ENCODE measurements around the gene PDK2. TPM values are rescaled to one million over a fixed set of nuclear protein-coding genes. Genes with fewer than 3 reads are reported as not detected.

PDK2 gene
- total and polyA plus RNA-seq, 9 of the 15 experiments (the other 6 are each of a cell fraction or from before 2014, with no cell fraction given) = 0.03 to 2.5 (median 1.4) TPM

GRCh38 chr17:50101346-50102163, 6.4 kb downstream of the PDK2 start:
- no peak for FAIRE-seq
- in situ Hi-C loops (cut with MboI) = no loop called here
- TF ChIP-seq TOE1 (IDR thresholded peaks at IDR 0.05; ENCODE audit: borderline replicate concordance) (no peak), TOE1 (CRISPR knock-in tag; IDR thresholded peaks at IDR 0.05; ENCODE audit: borderline replicate concordance, low read depth) (no peak), HNRNPH1 (optimal IDR thresholded peaks at IDR 0.05; ENCODE audit: low read depth, low read length) (no peak), MEF2D (tag; conservative IDR thresholded peaks at IDR 0.05; ENCODE audit: low read depth) (0 out of 2 replicates have a peak, but pooled peaks have one; percentile 22), NCOA2 (IDR thresholded peaks at IDR 0.05; ENCODE audit: partially characterized antibody in 2 of 2) (no peak), MAX (CRISPR knock-in tag; IDR thresholded peaks at IDR 0.05) (peak; percentile 42; the same call in 1 of the 2 replicates), ZNF76 (CRISPR knock-in tag; IDR thresholded peaks at IDR 0.05; ENCODE audit: borderline replicate concordance) (no peak), KAT2B (IDR thresholded peaks at IDR 0.05; ENCODE audit: low read depth, low read length) (no peak), ARID1B (IDR thresholded peaks at IDR 0.05) (peak; percentile 61; the same call in 1 of the 2 replicates), ZSCAN32 (CRISPR knock-in tag; IDR thresholded peaks at IDR 0.05) (no peak), RBM34 (IDR thresholded peaks at IDR 0.05; ENCODE audit: borderline replicate concordance, insufficient read depth, low read length) (no peak), PURB (CRISPR knock-in tag; IDR thresholded peaks at IDR 0.05; ENCODE audit: low read depth) (no peak), MIER1 (IDR thresholded peaks at IDR 0.05; ENCODE audit: low read depth) (no peak), KLF10 (CRISPR knock-in tag; IDR thresholded peaks at IDR 0.05) (no peak), PHB (CRISPR knock-in tag; IDR thresholded peaks at IDR 0.05) (no peak), KDM1A (IDR thresholded peaks at IDR 0.05) (peak in 1 of 2 experiments; percentile 86; a peak in 2 of 4 replicates), RBBP5 (IDR thresholded peaks at IDR 0.05; ENCODE audit: borderline replicate concordance, insufficient read depth, low read length, poor library complexity, severe bottlenecking) (peak; percentile 31)
- TF ChIP-seq, protein P1, sequence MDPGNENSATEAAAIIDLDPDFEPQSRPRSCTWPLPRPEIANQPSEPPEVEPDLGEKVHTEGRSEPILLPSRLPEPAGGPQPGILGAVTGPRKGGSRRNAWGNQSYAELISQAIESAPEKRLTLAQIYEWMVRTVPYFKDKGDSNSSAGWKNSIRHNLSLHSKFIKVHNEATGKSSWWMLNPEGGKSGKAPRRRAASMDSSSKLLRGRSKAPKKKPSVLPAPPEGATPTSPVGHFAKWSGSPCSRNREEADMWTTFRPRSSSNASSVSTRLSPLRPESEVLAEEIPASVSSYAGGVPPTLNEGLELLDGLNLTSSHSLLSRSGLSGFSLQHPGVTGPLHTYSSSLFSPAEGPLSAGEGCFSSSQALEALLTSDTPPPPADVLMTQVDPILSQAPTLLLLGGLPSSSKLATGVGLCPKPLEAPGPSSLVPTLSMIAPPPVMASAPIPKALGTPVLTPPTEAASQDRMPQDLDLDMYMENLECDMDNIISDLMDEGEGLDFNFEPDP (CRISPR knock-in tag; IDR thresholded peaks at IDR 0.05) = no peak
- TF ChIP-seq, protein P2, sequence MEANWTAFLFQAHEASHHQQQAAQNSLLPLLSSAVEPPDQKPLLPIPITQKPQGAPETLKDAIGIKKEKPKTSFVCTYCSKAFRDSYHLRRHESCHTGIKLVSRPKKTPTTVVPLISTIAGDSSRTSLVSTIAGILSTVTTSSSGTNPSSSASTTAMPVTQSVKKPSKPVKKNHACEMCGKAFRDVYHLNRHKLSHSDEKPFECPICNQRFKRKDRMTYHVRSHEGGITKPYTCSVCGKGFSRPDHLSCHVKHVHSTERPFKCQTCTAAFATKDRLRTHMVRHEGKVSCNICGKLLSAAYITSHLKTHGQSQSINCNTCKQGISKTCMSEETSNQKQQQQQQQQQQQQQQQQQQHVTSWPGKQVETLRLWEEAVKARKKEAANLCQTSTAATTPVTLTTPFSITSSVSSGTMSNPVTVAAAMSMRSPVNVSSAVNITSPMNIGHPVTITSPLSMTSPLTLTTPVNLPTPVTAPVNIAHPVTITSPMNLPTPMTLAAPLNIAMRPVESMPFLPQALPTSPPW (CRISPR knock-in tag; IDR thresholded peaks at IDR 0.05) = peak; percentile 95

More at GRCh38 chr17:50101346-50102163, 6.4 kb downstream of the PDK2 start:
- peaks cover 4 to 45% of the 10 kb centered on the region in 2 experiments; a peak in 3 of 5 replicates for H3K27me3 ChIP-seq (ENCODE audit: control insufficient read depth in 2 of 2, insufficient read depth in 2 of 2, low read length in 2 of 2)
- DNase-seq (ENCODE audit: extremely low read depth in 1 of 4, low spot score in 3 of 4) = peak; percentile 62 to 76 (median 74)
- H3K4me1 ChIP-seq (replicated peaks in 1 of 2; ENCODE audit: control insufficient read depth in 2 of 2, insufficient read depth in 2 of 2, low read length in 2 of 2) = peaks cover 22 to 27% of the 10 kb centered on the region in 2 experiments; a peak in 4 of 5 replicates
- ChIA-PET CTCF (ENCODE audit: low intra/inter-chr PET ratio) (no interaction called here), POLR2A (interaction anchor here (0.6 to 1.0 kb wide), 4 partner anchors 8 to 187 kb away, joined by 3 to 4 read pairs (median 4); no protein-coding TSS in a partner anchor)
- no TSS peak for BruUV-seq (replicated peaks)
- intact Hi-C loops (cut with micrococcal nuclease) = no loop called here
- peak overlapping the region; percentile 59 for H3K4me2 ChIP-seq (ENCODE audit: insufficient read depth, low read length)
- no peak overlapping the region for H3K4me3 ChIP-seq
- H3K79me2 ChIP-seq (ENCODE audit: control insufficient read depth, insufficient read depth, low read length) = no peaks in the 10 kb centered on the region
- no peaks in the 10 kb centered on the region for H3K36me3 ChIP-seq (ENCODE audit: control insufficient read depth, insufficient read depth, low read length)
- peak; percentile 75 for ATAC-seq
- no peak overlapping the region for H3K27ac ChIP-seq (ENCODE audit: extremely low read depth, low read depth, low read length)
- peak overlapping the region in 1 of 2 experiments; percentile 66; a peak in 2 of 4 replicates for H3K9ac ChIP-seq (ENCODE audit: insufficient read depth in 1 of 2, low read depth in 2 of 2, low read length in 2 of 2)
- H2AFZ ChIP-seq (ENCODE audit: low read depth, low read length) = no peak overlapping the region
- H4K20me1 ChIP-seq (replicated peaks; ENCODE audit: control insufficient read depth, insufficient read depth, low read length) = 0 out of 2 replicates have a peak, but pooled peaks cover 9% of the 10 kb centered on the region
- H3K9me3 ChIP-seq (replicated peaks; ENCODE audit: control insufficient read depth, insufficient read depth, low read depth, low read length) = no peaks in the 10 kb centered on the region
- WGBS (ENCODE audit: insufficient coverage, low coverage, missing lambda C conversion rate) = 11% methylated on average over 13 of the region's 17 CpGs
- H3K9me1 ChIP-seq (ENCODE audit: control insufficient read depth, insufficient read depth, low read length) = peaks cover 4% of the 10 kb centered on the region

Data from K562 (cell line).